Fibroblast of mammary gland (primary cell): ENCODE results near the gene LRFN2.

Experiments used
- DNase-seq: peaks from one replicate; pipeline ENCODE4 v3.0.0-alpha.2; 2010; ENCODE audit warnings: low read depth
- H3K4me3 ChIP-seq: 2 replicates; pipeline ENCODE4 v1.5.1; 2011; ENCODE audit warnings: low read depth, mild to moderate bottlenecking, low read length, moderate library complexity; ENCODE audit not compliant: control insufficient read depth
- CTCF ChIP-seq: conservative IDR thresholded peaks from 2 replicates; pipeline ENCODE4 v1.5.1; 2011; ENCODE audit warnings: low read depth, low read length, inconsistent platforms; ENCODE audit not compliant: control insufficient read depth, insufficient read depth

The LRFN2 gene

GRCh38 chr6:40399888-40400457 lies 187.2 kb downstream of the LRFN2 start:
- no peak for TF ChIP-seq CTCF
- DNase-seq = no peak
- no peak overlapping the region for H3K4me3 ChIP-seq

- H3K4me3 ChIP-seq = no peak overlapping the region
- no peak for DNase-seq
- TF ChIP-seq CTCF = no peak
These were observed 188.2 kb downstream of the LRFN2 start for GRCh38 chr6:40398810-40399477.

GRCh38 chr6:40398034-40398691 lies 189.0 kb downstream of the LRFN2 start:
- DNase-seq = no peak

GRCh38 chr6:40397287-40398033 lies 189.7 kb downstream of the LRFN2 start:
- H3K4me3 ChIP-seq = no peak overlapping the region
- TF ChIP-seq CTCF = no peak
- no peak for DNase-seq

More at GRCh38 chr6:40398034-40398691, 189.0 kb downstream of the LRFN2 start:
- no peak for TF ChIP-seq CTCF
- H3K4me3 ChIP-seq = no peak overlapping the region

- no peak for DNase-seq
- no peak for TF ChIP-seq CTCF
- no peak overlapping the region for H3K4me3 ChIP-seq
These were observed 191.5 kb downstream of the LRFN2 start for GRCh38 chr6:40395698-40396076.

- H3K4me3 ChIP-seq = no peak overlapping the region
- DNase-seq = no peak
- TF ChIP-seq CTCF = no peak
These were observed 192.0 kb downstream of the LRFN2 start for GRCh38 chr6:40395066-40395697.
